SK-N-SH treated with all-trans-retinoic acid at 6 μM for 48 hours (cell line): ENCODE results near the gene UBE4B.
A peak's percentile ranks its signal among the peaks of the same experiment; 100 is the strongest.
"Not testable (repeated sequence)": the region's sequence is repeated elsewhere in the genome, so short reads cannot be mapped to it uniquely, and the experiment has no call there.

Experiments
- ATAC-seq: fragments of 200-7000 bp; cut with Tn5 transposase; 3 replicates; pipeline ENCODE4 v1.9.1; 2020; ENCODE audit warnings: mild to moderate bottlenecking, moderate library complexity
- ARNTL ChIP-seq: fragments of 450-650 bp; formaldehyde crosslinking; IDR thresholded peaks from 2 replicates; pipeline ENCODE4 v1.5.0; 2020; ENCODE audit warnings: low read depth, mild to moderate bottlenecking, moderate library complexity, borderline replicate concordance
- BACH2 ChIP-seq: fragments of 250-450 bp; sonication (Bioruptor Pico); IDR thresholded peaks from 2 replicates; pipeline ENCODE4 v1.9.0; 2021; ENCODE audit warnings: mild to moderate bottlenecking, borderline replicate concordance
- CREB5 ChIP-seq: fragments of 250-450 bp; sonication (Bioruptor Pico); IDR thresholded peaks from 2 replicates; pipeline ENCODE4 v1.5.1; 2020; ENCODE audit warnings: low read depth, mild to moderate bottlenecking, moderate library complexity
- CSDC2 ChIP-seq: fragments of 250-450 bp; sonication (Bioruptor Pico); IDR thresholded peaks from 2 replicates; pipeline ENCODE4 v1.5.0; 2020; ENCODE audit warnings: mild to moderate bottlenecking, moderate library complexity
- ESRRG ChIP-seq: fragments of 250-450 bp; sonication (Bioruptor Pico); IDR thresholded peaks from 2 replicates; pipeline ENCODE4 v1.6.1; 2021; ENCODE audit warnings: mild to moderate bottlenecking
- GLIS3 ChIP-seq: fragments of 250-450 bp; sonication (Bioruptor Pico); IDR thresholded peaks from 2 replicates; pipeline ENCODE4 v1.5.0; 2020; ENCODE audit warnings: mild to moderate bottlenecking, moderate library complexity
- ISL1 ChIP-seq: fragments of 250-450 bp; sonication (Bioruptor Pico); IDR thresholded peaks from 2 replicates; pipeline ENCODE4 v2.1.2; 2022; ENCODE audit warnings: mild to moderate bottlenecking, moderate library complexity
- OSR1 ChIP-seq: fragments of 250-450 bp; sonication (Bioruptor Pico); IDR thresholded peaks from 2 replicates; pipeline ENCODE4 v1.8.0; 2022; ENCODE audit warnings: moderate library complexity, mild to moderate bottlenecking, inconsistent platforms
- POU6F1 ChIP-seq: fragments of 250-450 bp; sonication (Bioruptor Pico); IDR thresholded peaks from 2 replicates; pipeline ENCODE4 v1.8.0; 2021; ENCODE audit warnings: low read depth, mild to moderate bottlenecking, moderate library complexity, borderline replicate concordance
- PPARA ChIP-seq: fragments of 250-450 bp; sonication (Bioruptor Pico); IDR thresholded peaks from 2 replicates; pipeline ENCODE4 v1.5.0; 2020; ENCODE audit warnings: mild to moderate bottlenecking, borderline replicate concordance
- SNAI2 ChIP-seq: fragments of 250-450 bp; sonication (Bioruptor Pico); IDR thresholded peaks from 2 replicates; pipeline ENCODE4 v1.5.0; 2020; ENCODE audit warnings: mild to moderate bottlenecking, moderate library complexity
- TCF4 ChIP-seq: fragments of 250-450 bp; sonication (Bioruptor Pico); IDR thresholded peaks from 2 replicates; pipeline ENCODE4 v1.8.0; 2021; ENCODE audit warnings: mild to moderate bottlenecking, moderate library complexity, borderline replicate concordance
- TOX ChIP-seq: fragments of 250-450 bp; sonication (Bioruptor Pico); IDR thresholded peaks from 2 replicates; pipeline ENCODE4 v1.8.0; 2021; ENCODE audit warnings: mild to moderate bottlenecking, moderate library complexity, borderline replicate concordance
- TSHZ2 ChIP-seq: fragments of 250-450 bp; sonication (Bioruptor Pico); IDR thresholded peaks from 2 replicates; pipeline ENCODE4 v1.5.0; 2020; ENCODE audit warnings: mild to moderate bottlenecking, moderate library complexity
- ZC3H10 ChIP-seq: fragments of 250-450 bp; sonication (Bioruptor Pico); IDR thresholded peaks from 2 replicates; pipeline ENCODE4 v1.5.1; 2021; ENCODE audit warnings: mild to moderate bottlenecking, moderate library complexity
- ZFP3 ChIP-seq: fragments of 250-450 bp; sonication (Bioruptor Pico); IDR thresholded peaks from 2 replicates; pipeline ENCODE4 v1.5.0; 2020; ENCODE audit warnings: mild to moderate bottlenecking, moderate library complexity
- ZNF70 ChIP-seq: fragments of 450-650 bp; formaldehyde crosslinking; IDR thresholded peaks from 2 replicates; pipeline ENCODE4 v1.5.0; 2020; ENCODE audit warnings: mild to moderate bottlenecking, moderate library complexity
- ZNF8 ChIP-seq: fragments of 450-650 bp; formaldehyde crosslinking; IDR thresholded peaks from 2 replicates; pipeline ENCODE4 v1.5.0; 2020; ENCODE audit warnings: mild to moderate bottlenecking, moderate library complexity

Gene UBE4B

GRCh38 chr1:10196976-10197375 lies 164.2 kb downstream of the UBE4B start:
- TF ChIP-seq ISL1 (CRISPR knock-in tag) (peak; percentile 99), CREB5 (CRISPR knock-in tag) (0 out of 2 replicates have a peak, but pooled peaks have one; percentile 32), ARNTL (CRISPR knock-in tag) (no peak)
- peak; percentile 58 for ATAC-seq

GRCh38 chr1:10200620-10201019 lies 167.9 kb downstream of the UBE4B start:
- no peak for TF ChIP-seq TCF4 (CRISPR knock-in tag)
- TF ChIP-seq BACH2 (CRISPR knock-in tag), result no peak
- no peak for TF ChIP-seq ZFP3
- no peak for TF ChIP-seq ESRRG
- TF ChIP-seq ARNTL (CRISPR knock-in tag), result no peak
- no peak for TF ChIP-seq ZNF8 (CRISPR knock-in tag)
- no peak for TF ChIP-seq ZC3H10 (CRISPR knock-in tag)
- no peak for TF ChIP-seq POU6F1 (CRISPR knock-in tag)
- TF ChIP-seq CREB5 (CRISPR knock-in tag), result no peak
- no peak for TF ChIP-seq TOX
- TF ChIP-seq ZNF70, result no peak
- no peak for ATAC-seq

- ATAC-seq, result peak; percentile 24; the same call in 2 of the 3 replicates
Observed at GRCh38 chr1:10204003-10204642, 171.4 kb downstream of the UBE4B start.

GRCh38 chr1:10205206-10205605 lies 172.4 kb downstream of the UBE4B start:
- ATAC-seq, result not testable (repeated sequence)

More at GRCh38 chr1:10204003-10204642, 171.4 kb downstream of the UBE4B start:
- TF ChIP-seq ISL1 (CRISPR knock-in tag) (no peak), PPARA (no peak), TOX (no peak), TCF4 (CRISPR knock-in tag) (no peak), ZFP3 (no peak), OSR1 (CRISPR knock-in tag) (no peak), BACH2 (CRISPR knock-in tag) (no peak), GLIS3 (CRISPR knock-in tag) (no peak), TSHZ2 (no peak), CSDC2 (CRISPR knock-in tag) (no peak), ARNTL (CRISPR knock-in tag) (no peak), ZNF8 (CRISPR knock-in tag) (no peak)

- TF ChIP-seq SNAI2 (no peak), BACH2 (CRISPR knock-in tag) (no peak), ISL1 (CRISPR knock-in tag) (no peak)
- ATAC-seq, result no peak
Observed at GRCh38 chr1:10207810-10208209, 175.1 kb downstream of the UBE4B start.
